DOHH2 (cell line): Measurements from ENCODE around the gene OR10Z1.

Experiments used
- EZH2phosphoT487 ChIP-seq: fragments of 200-600 bp; sonication (generic); IDR thresholded peaks from 2 replicates; pipeline ENCODE4 v1.6.1; 2017; ENCODE audit warnings: borderline replicate concordance, mild to moderate bottlenecking, antibody characterized with exemption, low read length, moderate library complexity, mixed read lengths
- TF ChIP-seq, protein P1 (sequence below): fragments of 200-600 bp; sonication (generic); IDR thresholded peaks from one replicate; pipeline ENCODE4 v1.5.1; 2014; ENCODE audit warnings: antibody characterized with exemption, mild to moderate bottlenecking, low read depth, low read length; ENCODE audit not compliant: poor library complexity, severe bottlenecking

DNA sequence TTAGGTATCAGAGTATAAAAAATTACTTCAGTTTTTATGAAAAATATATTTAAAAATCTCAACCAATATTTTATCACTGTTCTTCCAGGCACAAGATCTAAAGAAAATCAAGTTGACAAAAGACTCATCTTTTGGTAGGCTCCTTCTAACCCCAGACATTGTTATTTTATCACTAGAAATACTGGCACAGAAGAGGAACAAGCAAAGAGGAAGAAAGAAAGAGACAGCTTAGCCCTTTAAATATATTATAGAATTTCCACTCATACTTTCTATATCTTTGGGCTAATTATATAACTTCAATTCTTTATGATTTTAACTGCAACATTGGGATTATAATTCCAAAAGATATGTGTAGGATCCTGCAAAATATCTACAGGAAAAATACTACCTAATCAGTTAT, 49.0 kb downstream of the OR10Z1 start:
- TF ChIP-seq, protein P1, sequence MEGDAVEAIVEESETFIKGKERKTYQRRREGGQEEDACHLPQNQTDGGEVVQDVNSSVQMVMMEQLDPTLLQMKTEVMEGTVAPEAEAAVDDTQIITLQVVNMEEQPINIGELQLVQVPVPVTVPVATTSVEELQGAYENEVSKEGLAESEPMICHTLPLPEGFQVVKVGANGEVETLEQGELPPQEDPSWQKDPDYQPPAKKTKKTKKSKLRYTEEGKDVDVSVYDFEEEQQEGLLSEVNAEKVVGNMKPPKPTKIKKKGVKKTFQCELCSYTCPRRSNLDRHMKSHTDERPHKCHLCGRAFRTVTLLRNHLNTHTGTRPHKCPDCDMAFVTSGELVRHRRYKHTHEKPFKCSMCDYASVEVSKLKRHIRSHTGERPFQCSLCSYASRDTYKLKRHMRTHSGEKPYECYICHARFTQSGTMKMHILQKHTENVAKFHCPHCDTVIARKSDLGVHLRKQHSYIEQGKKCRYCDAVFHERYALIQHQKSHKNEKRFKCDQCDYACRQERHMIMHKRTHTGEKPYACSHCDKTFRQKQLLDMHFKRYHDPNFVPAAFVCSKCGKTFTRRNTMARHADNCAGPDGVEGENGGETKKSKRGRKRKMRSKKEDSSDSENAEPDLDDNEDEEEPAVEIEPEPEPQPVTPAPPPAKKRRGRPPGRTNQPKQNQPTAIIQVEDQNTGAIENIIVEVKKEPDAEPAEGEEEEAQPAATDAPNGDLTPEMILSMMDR: no peak
- no peak for TF ChIP-seq EZH2phosphoT487
